Tibial nerve (tissue), 4 donors: Measurements from ENCODE around the gene TRIM62.

Experiments
- EP300 ChIP-seq, 2 donors: sonication (generic); formaldehyde crosslinking; IDR thresholded peaks; one replicate each; pipeline ENCODE4 v1.6.1; 2017; ENCODE audit warnings: antibody characterized with exemption in 2 of 2, mild to moderate bottlenecking in 1 of 2
- POLR2A ChIP-seq, 2 donors: fragments of 450-650 bp; IDR thresholded peaks; one replicate each; pipeline ENCODE4 v1.6.1; 2017; ENCODE audit warnings: antibody characterized with exemption in 2 of 2, mild to moderate bottlenecking in 2 of 2, moderate library complexity in 2 of 2
- TF ChIP-seq, protein P1 (sequence below), 5 experiments: fragments of 200-600 bp in 3 of 5; fragments of 450-650 bp in 2 of 5; sonication (generic) in 3 of 5; IDR thresholded peaks; one replicate each; pipeline ENCODE4 v1.5.1; 2016 to 2019; ENCODE audit warnings: antibody characterized with exemption in 5 of 5, mild to moderate bottlenecking in 3 of 5, moderate library complexity in 2 of 5

- TF ChIP-seq, protein P1, sequence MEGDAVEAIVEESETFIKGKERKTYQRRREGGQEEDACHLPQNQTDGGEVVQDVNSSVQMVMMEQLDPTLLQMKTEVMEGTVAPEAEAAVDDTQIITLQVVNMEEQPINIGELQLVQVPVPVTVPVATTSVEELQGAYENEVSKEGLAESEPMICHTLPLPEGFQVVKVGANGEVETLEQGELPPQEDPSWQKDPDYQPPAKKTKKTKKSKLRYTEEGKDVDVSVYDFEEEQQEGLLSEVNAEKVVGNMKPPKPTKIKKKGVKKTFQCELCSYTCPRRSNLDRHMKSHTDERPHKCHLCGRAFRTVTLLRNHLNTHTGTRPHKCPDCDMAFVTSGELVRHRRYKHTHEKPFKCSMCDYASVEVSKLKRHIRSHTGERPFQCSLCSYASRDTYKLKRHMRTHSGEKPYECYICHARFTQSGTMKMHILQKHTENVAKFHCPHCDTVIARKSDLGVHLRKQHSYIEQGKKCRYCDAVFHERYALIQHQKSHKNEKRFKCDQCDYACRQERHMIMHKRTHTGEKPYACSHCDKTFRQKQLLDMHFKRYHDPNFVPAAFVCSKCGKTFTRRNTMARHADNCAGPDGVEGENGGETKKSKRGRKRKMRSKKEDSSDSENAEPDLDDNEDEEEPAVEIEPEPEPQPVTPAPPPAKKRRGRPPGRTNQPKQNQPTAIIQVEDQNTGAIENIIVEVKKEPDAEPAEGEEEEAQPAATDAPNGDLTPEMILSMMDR (IDR thresholded peaks at IDR 0.05) = no peak
- TF ChIP-seq POLR2A (IDR thresholded peaks at IDR 0.05) (no peak), EP300 (IDR thresholded peaks at IDR 0.05) (no peak)
Measured at GRCh38 chr1:33110477-33110876, 71.4 kb downstream of the TRIM62 start.
